HEK293 (cell line): ENCODE measurements around the gene TANGO6.

Source experiments
- CTCF ChIA-PET: fragments of 350-600 bp; formaldehyde crosslinking; extraction: SDS; loops from one replicate; lab custom pipeline; 2021; ENCODE audit warnings: antibody characterized with exemption; lab: Yijun Ruan, JAX
- POLR2A ChIA-PET: fragments of 300-600 bp; formaldehyde crosslinking; extraction: SDS; loops from one replicate; lab custom pipeline; 2020; ENCODE audit warnings: antibody characterized with exemption, inconsistent platforms; lab: Yijun Ruan, JAX
- H3K27ac ChIP-seq: fragments of 200-500 bp; sonication (Bioruptor generic); 2 replicates; pipeline ENCODE4 v1.5.1; 2014; ENCODE audit warnings: low read depth, low read length, control low read depth, inconsistent platforms; ENCODE audit errors: extremely low read depth
- H3K36me3 ChIP-seq, 2 experiments: fragments of 200-500 bp in 1 of 2; sonication (Bioruptor generic) in 1 of 2; 1 replicate in 1 of 2; 2 replicates in 1 of 2; pipeline ENCODE4 v1.5.1; 2014 to 2017; ENCODE audit warnings: inconsistent platforms in 2 of 2, low read length in 2 of 2; ENCODE audit not compliant: control insufficient read depth in 2 of 2, insufficient read depth in 1 of 2
- H3K4me1 ChIP-seq: fragments of 200-500 bp; sonication (Bioruptor generic); 2 replicates; pipeline ENCODE4 v1.5.1; 2014; ENCODE audit warnings: mild to moderate bottlenecking, low read length, inconsistent platforms; ENCODE audit not compliant: control insufficient read depth, insufficient read depth
- H3K4me3 ChIP-seq: 2 replicates; pipeline ENCODE4 v1.5.1; 2011; ENCODE audit warnings: low read depth, mild to moderate bottlenecking, control low read depth, low read length, moderate library complexity
- H3K9me3 ChIP-seq: fragments of 200-500 bp; sonication (Bioruptor generic); 2 replicates; pipeline ENCODE4 v1.5.1; 2014; ENCODE audit warnings: low read depth, low read length, inconsistent platforms; ENCODE audit not compliant: control insufficient read depth, insufficient read depth
- GLIS1 ChIP-seq: fragments of 450-650 bp; formaldehyde crosslinking; IDR thresholded peaks from 2 replicates; pipeline ENCODE4 v1.5.1; 2016; ENCODE audit warnings: missing biosample characterization, missing genetic modification characterization
- KLF10 ChIP-seq: fragments of 450-650 bp; IDR thresholded peaks from 2 replicates; pipeline ENCODE4 v1.5.1; 2018; ENCODE audit warnings: missing biosample characterization, mild to moderate bottlenecking, missing genetic modification characterization
- OSR2 ChIP-seq: fragments of 450-650 bp; formaldehyde crosslinking; IDR thresholded peaks from 2 replicates; pipeline ENCODE4 v1.5.1; 2016; ENCODE audit warnings: missing biosample characterization, missing genetic modification characterization
- PRDM1 ChIP-seq: fragments of 450-650 bp; formaldehyde crosslinking; IDR thresholded peaks from 2 replicates; pipeline ENCODE4; 2016; ENCODE audit warnings: missing biosample characterization, missing genetic modification characterization
- YY2 ChIP-seq: fragments of 450-650 bp; formaldehyde crosslinking; IDR thresholded peaks from 2 replicates; pipeline ENCODE4 v1.5.1; 2016; ENCODE audit warnings: missing biosample characterization, missing genetic modification characterization
- ZFHX2 ChIP-seq: fragments of 450-650 bp; formaldehyde crosslinking; conservative IDR thresholded peaks from 2 replicates; pipeline ENCODE4 v1.5.1; 2016; ENCODE audit warnings: missing biosample characterization, missing genetic modification characterization
- ZIC2 ChIP-seq: fragments of 450-650 bp; formaldehyde crosslinking; IDR thresholded peaks from 2 replicates; pipeline ENCODE4 v1.5.1; 2016; ENCODE audit warnings: missing biosample characterization, missing genetic modification characterization
- ZNF133 ChIP-seq: fragments of 450-650 bp; formaldehyde crosslinking; IDR thresholded peaks from 2 replicates; pipeline ENCODE4 v1.5.1; 2016; ENCODE audit warnings: missing biosample characterization, missing genetic modification characterization
- ZNF529 ChIP-seq: fragments of 450-650 bp; formaldehyde crosslinking; IDR thresholded peaks from 2 replicates; pipeline ENCODE4 v1.5.1; 2017; ENCODE audit warnings: missing genetic modification characterization, missing biosample characterization; ENCODE audit not compliant: insufficient replicate concordance
- ZNF560 ChIP-seq: fragments of 450-650 bp; formaldehyde crosslinking; IDR thresholded peaks from 2 replicates; pipeline ENCODE4 v1.5.1; 2017; ENCODE audit warnings: missing biosample characterization, missing genetic modification characterization, borderline replicate concordance
- ZNF580 ChIP-seq: fragments of 450-650 bp; formaldehyde crosslinking; IDR thresholded peaks from 2 replicates; pipeline ENCODE4 v1.5.1; 2016; ENCODE audit warnings: missing biosample characterization, missing genetic modification characterization
- ZNF768 ChIP-seq: fragments of 450-650 bp; formaldehyde crosslinking; IDR thresholded peaks from 2 replicates; pipeline ENCODE4 v1.5.1; 2018; ENCODE audit warnings: missing biosample characterization, mild to moderate bottlenecking, missing genetic modification characterization
- TF ChIP-seq, protein P1 (sequence below): fragments of 450-650 bp; formaldehyde crosslinking; IDR thresholded peaks from 2 replicates; pipeline ENCODE4 v1.5.1; 2016; ENCODE audit warnings: missing biosample characterization, missing genetic modification characterization
- TF ChIP-seq, protein P2 (sequence below): fragments of 450-650 bp; formaldehyde crosslinking; conservative IDR thresholded peaks from 2 replicates; pipeline ENCODE4 v1.5.1; 2016; ENCODE audit warnings: low read depth, missing biosample characterization, missing genetic modification characterization
- TF ChIP-seq, protein P3 (sequence below): fragments of 450-650 bp; formaldehyde crosslinking; IDR thresholded peaks from 2 replicates; pipeline ENCODE4 v1.5.1; 2016; ENCODE audit warnings: missing biosample characterization, missing genetic modification characterization

Gene TANGO6

GRCh38 chr16:68969338-68969737, 126.0 kb downstream of the TANGO6 start (continued):
- TF ChIP-seq ZNF580, result no peak

- H3K4me3 ChIP-seq, result no peak overlapping the region
- TF ChIP-seq OSR2 (no peak), ZNF133 (tag by site-specific recombination) (no peak), GLIS1 (tag by site-specific recombination) (peak; percentile 92), ZIC2 (0 out of 2 replicates have a peak, but pooled peaks have one; percentile 15), ZFHX2 (tag by site-specific recombination) (no peak)
- no peaks in the 10 kb centered on the region for H3K4me1 ChIP-seq
- ChIA-PET POLR2A (no interaction called here), CTCF (no interaction called here)
- no peak overlapping the region for H3K27ac ChIP-seq
- no peaks in the 10 kb centered on the region for H3K9me3 ChIP-seq
- peaks cover 0 to 19% of the 10 kb centered on the region in 2 experiments; a peak in 2 of 3 replicates for H3K36me3 ChIP-seq
These were observed 128.7 kb downstream of the TANGO6 start for GRCh38 chr16:68972013-68972412.

- ChIA-PET CTCF (interaction anchor here (0.7 kb wide), 1 partner anchor 247 kb away, joined by 3 read pairs; no protein-coding TSS in a partner anchor), POLR2A (no interaction called here)
- H3K27ac ChIP-seq, result no peak overlapping the region
- H3K9me3 ChIP-seq, result no peaks in the 10 kb centered on the region
- H3K36me3 ChIP-seq, result peaks cover 0 to 19% of the 10 kb centered on the region in 2 experiments; a peak in 2 of 3 replicates
- TF ChIP-seq PRDM1, result peak; percentile 74
- TF ChIP-seq, protein P1, sequence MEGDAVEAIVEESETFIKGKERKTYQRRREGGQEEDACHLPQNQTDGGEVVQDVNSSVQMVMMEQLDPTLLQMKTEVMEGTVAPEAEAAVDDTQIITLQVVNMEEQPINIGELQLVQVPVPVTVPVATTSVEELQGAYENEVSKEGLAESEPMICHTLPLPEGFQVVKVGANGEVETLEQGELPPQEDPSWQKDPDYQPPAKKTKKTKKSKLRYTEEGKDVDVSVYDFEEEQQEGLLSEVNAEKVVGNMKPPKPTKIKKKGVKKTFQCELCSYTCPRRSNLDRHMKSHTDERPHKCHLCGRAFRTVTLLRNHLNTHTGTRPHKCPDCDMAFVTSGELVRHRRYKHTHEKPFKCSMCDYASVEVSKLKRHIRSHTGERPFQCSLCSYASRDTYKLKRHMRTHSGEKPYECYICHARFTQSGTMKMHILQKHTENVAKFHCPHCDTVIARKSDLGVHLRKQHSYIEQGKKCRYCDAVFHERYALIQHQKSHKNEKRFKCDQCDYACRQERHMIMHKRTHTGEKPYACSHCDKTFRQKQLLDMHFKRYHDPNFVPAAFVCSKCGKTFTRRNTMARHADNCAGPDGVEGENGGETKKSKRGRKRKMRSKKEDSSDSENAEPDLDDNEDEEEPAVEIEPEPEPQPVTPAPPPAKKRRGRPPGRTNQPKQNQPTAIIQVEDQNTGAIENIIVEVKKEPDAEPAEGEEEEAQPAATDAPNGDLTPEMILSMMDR (tag by site-specific recombination), result peak; percentile 81
- TF ChIP-seq KLF10 (tag by site-specific recombination), result no peak
- H3K4me1 ChIP-seq, result no peaks in the 10 kb centered on the region
- no peak overlapping the region for H3K4me3 ChIP-seq
These were observed 129.4 kb downstream of the TANGO6 start for GRCh38 chr16:68972720-68973119.

DNA sequence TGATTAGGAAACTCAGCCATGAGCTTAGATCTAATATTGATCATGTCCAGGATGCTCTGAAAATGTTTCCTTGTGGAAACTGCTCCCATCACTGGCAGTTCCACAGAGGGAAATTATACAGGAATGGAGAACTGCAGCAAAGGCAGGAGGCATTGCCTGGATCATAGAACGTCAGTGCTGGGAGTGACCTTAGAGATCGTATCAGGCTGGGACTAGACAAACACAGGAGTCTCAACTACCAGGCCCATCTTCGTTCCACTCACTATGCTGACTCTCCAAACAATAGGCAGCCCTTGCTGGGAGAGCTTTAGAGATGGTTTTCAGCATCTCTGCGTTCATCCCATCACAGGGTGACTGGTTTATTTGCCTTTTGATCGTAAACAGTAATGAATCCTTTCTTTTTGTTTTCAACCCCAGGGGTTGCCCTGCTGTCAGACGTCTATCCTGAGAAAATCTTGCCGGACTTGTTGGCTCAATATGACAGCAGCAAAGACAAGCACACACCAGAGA, 130.3 kb downstream of the TANGO6 start:
- CTCF ChIA-PET, result no interaction called here
- TF ChIP-seq, protein P2, sequence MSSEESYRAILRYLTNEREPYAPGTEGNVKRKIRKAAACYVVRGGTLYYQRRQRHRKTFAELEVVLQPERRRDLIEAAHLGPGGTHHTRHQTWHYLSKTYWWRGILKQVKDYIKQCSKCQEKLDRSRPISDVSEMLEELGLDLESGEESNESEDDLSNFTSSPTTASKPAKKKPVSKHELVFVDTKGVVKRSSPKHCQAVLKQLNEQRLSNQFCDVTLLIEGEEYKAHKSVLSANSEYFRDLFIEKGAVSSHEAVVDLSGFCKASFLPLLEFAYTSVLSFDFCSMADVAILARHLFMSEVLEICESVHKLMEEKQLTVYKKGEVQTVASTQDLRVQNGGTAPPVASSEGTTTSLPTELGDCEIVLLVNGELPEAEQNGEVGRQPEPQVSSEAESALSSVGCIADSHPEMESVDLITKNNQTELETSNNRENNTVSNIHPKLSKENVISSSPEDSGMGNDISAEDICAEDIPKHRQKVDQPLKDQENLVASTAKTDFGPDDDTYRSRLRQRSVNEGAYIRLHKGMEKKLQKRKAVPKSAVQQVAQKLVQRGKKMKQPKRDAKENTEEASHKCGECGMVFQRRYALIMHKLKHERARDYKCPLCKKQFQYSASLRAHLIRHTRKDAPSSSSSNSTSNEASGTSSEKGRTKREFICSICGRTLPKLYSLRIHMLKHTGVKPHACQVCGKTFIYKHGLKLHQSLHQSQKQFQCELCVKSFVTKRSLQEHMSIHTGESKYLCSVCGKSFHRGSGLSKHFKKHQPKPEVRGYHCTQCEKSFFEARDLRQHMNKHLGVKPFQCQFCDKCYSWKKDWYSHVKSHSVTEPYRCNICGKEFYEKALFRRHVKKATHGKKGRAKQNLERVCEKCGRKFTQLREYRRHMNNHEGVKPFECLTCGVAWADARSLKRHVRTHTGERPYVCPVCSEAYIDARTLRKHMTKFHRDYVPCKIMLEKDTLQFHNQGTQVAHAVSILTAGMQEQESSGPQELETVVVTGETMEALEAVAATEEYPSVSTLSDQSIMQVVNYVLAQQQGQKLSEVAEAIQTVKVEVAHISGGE (tag by site-specific recombination), result no peak
- TF ChIP-seq ZNF768 (no peak), YY2 (no peak), ZNF529 (tag by site-specific recombination) (no peak), ZFHX2 (tag by site-specific recombination) (no peak), ZNF560 (no peak)
- TF ChIP-seq, protein P3, sequence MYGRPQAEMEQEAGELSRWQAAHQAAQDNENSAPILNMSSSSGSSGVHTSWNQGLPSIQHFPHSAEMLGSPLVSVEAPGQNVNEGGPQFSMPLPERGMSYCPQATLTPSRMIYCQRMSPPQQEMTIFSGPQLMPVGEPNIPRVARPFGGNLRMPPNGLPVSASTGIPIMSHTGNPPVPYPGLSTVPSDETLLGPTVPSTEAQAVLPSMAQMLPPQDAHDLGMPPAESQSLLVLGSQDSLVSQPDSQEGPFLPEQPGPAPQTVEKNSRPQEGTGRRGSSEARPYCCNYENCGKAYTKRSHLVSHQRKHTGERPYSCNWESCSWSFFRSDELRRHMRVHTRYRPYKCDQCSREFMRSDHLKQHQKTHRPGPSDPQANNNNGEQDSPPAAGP (tag by site-specific recombination), result no peak
- Histone ChIP-seq H3K4me3 (no peak overlapping the region), H3K4me1 (no peaks in the 10 kb centered on the region), H3K27ac (no peak overlapping the region), H3K36me3 (peaks cover 0 to 19% of the 10 kb centered on the region in 2 experiments; a peak in 2 of 3 replicates), H3K9me3 (no peaks in the 10 kb centered on the region)
- POLR2A ChIA-PET, result no interaction called here
